ENCODE measurements around the gene WSCD1.

Gene WSCD1

GRCh38 chr17:6061290-6061689 is 8.9 kb upstream of the WSCD1 start:
- no peak for DNase-seq

- no peak for DNase-seq
Measured at GRCh38 chr17:6064868-6065267, 5.3 kb upstream of the WSCD1 start.

GRCh38 chr17:6065351-6065750 is 4.8 kb upstream of the WSCD1 start:
- DNase-seq, result no peak

- DNase-seq, result no peak
Measured at GRCh38 chr17:6066183-6066948, 3.8 kb upstream of the WSCD1 start.

GRCh38 chr17:6067060-6067459 is 3.1 kb upstream of the WSCD1 start:
- no peak for DNase-seq

- DNase-seq, result no peak
Measured at GRCh38 chr17:6070430-6070912, 292 bp downstream of the WSCD1 start.

- no peak for DNase-seq
Measured at GRCh38 chr17:6070913-6071511, 833 bp downstream of the WSCD1 start.

GRCh38 chr17:6071528-6072065 is 1.4 kb downstream of the WSCD1 start:
- DNase-seq, result no peak

- no peak for DNase-seq
Measured at GRCh38 chr17:6072157-6072556, 2.0 kb downstream of the WSCD1 start.

- DNase-seq, result no peak
Measured at GRCh38 chr17:6072611-6073010, 2.4 kb downstream of the WSCD1 start.

- DNase-seq, result no peak
Measured at GRCh38 chr17:6073620-6074019, 3.4 kb downstream of the WSCD1 start.

- no peak for DNase-seq
Measured at GRCh38 chr17:6075050-6075449, 4.9 kb downstream of the WSCD1 start.

GRCh38 chr17:6075845-6076244 is 5.7 kb downstream of the WSCD1 start:
- DNase-seq, result no peak

GRCh38 chr17:6077752-6078151 is 7.6 kb downstream of the WSCD1 start:
- no peak for DNase-seq

- no peak for DNase-seq
Measured at GRCh38 chr17:6078458-6078871, 8.3 kb downstream of the WSCD1 start.

GRCh38 chr17:6079155-6079888 is 9.1 kb downstream of the WSCD1 start:
- DNase-seq, result no peak

- DNase-seq, result no peak
Measured at GRCh38 chr17:6079960-6080359, 9.8 kb downstream of the WSCD1 start.

GRCh38 chr17:6080711-6081430 is 10.7 kb downstream of the WSCD1 start:
- no peak for DNase-seq

GRCh38 chr17:6082335-6082734 is 12.2 kb downstream of the WSCD1 start:
- DNase-seq, result no peak

- no peak for DNase-seq
Measured at GRCh38 chr17:6084311-6085161, 14.4 kb downstream of the WSCD1 start.

GRCh38 chr17:6085812-6086211 is 15.6 kb downstream of the WSCD1 start:
- DNase-seq, result no peak
